Hepatocyte (in vitro differentiated cells): Measurements from ENCODE around the gene MEGF11. TPM values are rescaled to one million over a fixed set of nuclear protein-coding genes. Genes with fewer than 3 reads are reported as not detected.
A peak's percentile ranks its signal among the peaks of the same experiment; 100 is the strongest.

ENCODE experiments used
- DNase-seq: peaks from one replicate; pipeline ENCODE4 v3.0.0-alpha.2; 2016; ENCODE audit warnings: low spot score
- H2AFZ ChIP-seq: fragments of 200-600 bp; sonication (generic); 2 replicates; pipeline ENCODE4 v1.6.0; 2016; ENCODE audit warnings: antibody characterized with exemption, mild to moderate bottlenecking
- H3K27ac ChIP-seq: fragments of 200-600 bp; sonication (generic); 2 replicates; pipeline ENCODE4 v1.5.1; 2016; ENCODE audit warnings: mild to moderate bottlenecking
- H3K27me3 ChIP-seq: fragments of 200-600 bp; sonication (generic); 2 replicates; pipeline ENCODE4 v1.6.1; 2016
- H3K36me3 ChIP-seq: fragments of 200-600 bp; sonication (generic); replicated peaks from 2 replicates; pipeline ENCODE4 v1.5.1; 2016; ENCODE audit warnings: low read depth; ENCODE audit not compliant: insufficient read depth
- H3K4me1 ChIP-seq: fragments of 200-600 bp; sonication (generic); 2 replicates; pipeline ENCODE4 v1.5.1; 2016; ENCODE audit warnings: mild to moderate bottlenecking, moderate library complexity; ENCODE audit not compliant: insufficient read depth
- H3K4me2 ChIP-seq: fragments of 200-600 bp; sonication (generic); 2 replicates; pipeline ENCODE4 v1.6.0; 2016
- H3K4me3 ChIP-seq: fragments of 200-600 bp; sonication (generic); 2 replicates; pipeline ENCODE4 v1.5.1; 2016; ENCODE audit warnings: mild to moderate bottlenecking
- H3K79me2 ChIP-seq: fragments of 200-600 bp; sonication (generic); 2 replicates; pipeline ENCODE4 v1.6.0; 2017; ENCODE audit warnings: mild to moderate bottlenecking
- H3K9me2 ChIP-seq: fragments of 200-600 bp; sonication (generic); replicated peaks from 2 replicates; pipeline ENCODE4 v1.6.0; 2017; ENCODE audit warnings: mild to moderate bottlenecking; ENCODE audit not compliant: insufficient read depth
- H3K9me3 ChIP-seq: fragments of 200-600 bp; sonication (generic); 2 replicates; pipeline ENCODE4 v1.5.1; 2016; ENCODE audit warnings: low read depth, mild to moderate bottlenecking
- H4K20me1 ChIP-seq: fragments of 200-600 bp; sonication (generic); 2 replicates; pipeline ENCODE4 v1.6.0; 2016; ENCODE audit warnings: mild to moderate bottlenecking; ENCODE audit not compliant: insufficient read depth, poor library complexity, severe bottlenecking
- EZH2 ChIP-seq: fragments of 200-600 bp; sonication (generic); IDR thresholded peaks from 2 replicates; pipeline ENCODE4 v1.6.1; 2016; ENCODE audit warnings: antibody characterized with exemption, mild to moderate bottlenecking, borderline replicate concordance
- EZH2phosphoT487 ChIP-seq: fragments of 200-600 bp; sonication (generic); IDR thresholded peaks from one replicate; pipeline ENCODE4 v1.6.1; 2018; ENCODE audit warnings: antibody characterized with exemption, mild to moderate bottlenecking, low read depth, moderate library complexity; ENCODE audit not compliant: unreplicated experiment, severe bottlenecking
- WGBS: methylation state at CpG from one replicate; pipeline ENCODE4 v1.1.6; 2016; ENCODE audit warnings: low lambda C conversion rate; ENCODE audit errors: missing lambda C conversion rate; 5-methylcytosine and 5-hydroxymethylcytosine counted together
- polyA plus RNA-seq: library from polyadenylated mRNA; unstranded; fragments of >200 nt; fragmentation: Nextera tagmentation; extraction: Ambion mirVana; gene quantifications from 2 replicates; pipeline ENCODE4 v1.2.1, GENCODE V29; 2016
- total RNA-seq: library from RNA; depleted of rRNA; stranded (reverse); fragments of >200 nt; gene quantifications from 2 replicates; pipeline ENCODE4 v1.2.3, GENCODE V29; 2014
- TF ChIP-seq, protein P1 (sequence below): fragments of 200-600 bp; sonication (generic); IDR thresholded peaks from 2 replicates; pipeline ENCODE4 v1.5.1; 2016; ENCODE audit warnings: antibody characterized with exemption, mild to moderate bottlenecking; ENCODE audit not compliant: poor library complexity

MEGF11 gene
- total and polyA plus RNA-seq, 2 experiments from 2014 or later, result 0.07 to 0.25 TPM

DNA sequence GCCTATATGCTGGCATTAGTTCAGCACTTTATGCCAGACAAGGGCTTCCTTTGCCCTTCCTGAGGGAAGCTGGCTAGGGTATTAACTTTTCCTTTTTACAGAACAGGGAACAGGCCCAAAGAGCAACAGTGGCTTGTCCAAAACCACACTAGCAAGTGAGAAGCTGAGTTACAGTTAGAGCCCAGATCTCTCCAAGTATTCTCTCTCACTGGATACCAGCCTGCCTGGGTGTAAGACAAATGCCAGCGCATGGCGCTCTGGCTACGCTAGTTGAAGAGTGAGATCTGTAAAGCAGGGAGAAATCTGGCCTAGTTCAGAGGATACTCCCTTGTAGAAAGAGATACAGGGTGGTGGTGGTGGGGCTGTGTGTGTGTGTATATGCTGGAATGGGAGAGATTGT lies 345.9 kb downstream of the MEGF11 start:
- peaks cover 7% of the 10 kb centered on the region for H3K4me1 ChIP-seq
- no peaks in the 10 kb centered on the region for H3K9me2 ChIP-seq
- no peak overlapping the region for H2AFZ ChIP-seq
- H3K27me3 ChIP-seq, result no peaks in the 10 kb centered on the region
- no peak overlapping the region for H3K4me3 ChIP-seq
- no peaks in the 10 kb centered on the region for H3K36me3 ChIP-seq
- DNase-seq, result no peak
- TF ChIP-seq, protein P1, sequence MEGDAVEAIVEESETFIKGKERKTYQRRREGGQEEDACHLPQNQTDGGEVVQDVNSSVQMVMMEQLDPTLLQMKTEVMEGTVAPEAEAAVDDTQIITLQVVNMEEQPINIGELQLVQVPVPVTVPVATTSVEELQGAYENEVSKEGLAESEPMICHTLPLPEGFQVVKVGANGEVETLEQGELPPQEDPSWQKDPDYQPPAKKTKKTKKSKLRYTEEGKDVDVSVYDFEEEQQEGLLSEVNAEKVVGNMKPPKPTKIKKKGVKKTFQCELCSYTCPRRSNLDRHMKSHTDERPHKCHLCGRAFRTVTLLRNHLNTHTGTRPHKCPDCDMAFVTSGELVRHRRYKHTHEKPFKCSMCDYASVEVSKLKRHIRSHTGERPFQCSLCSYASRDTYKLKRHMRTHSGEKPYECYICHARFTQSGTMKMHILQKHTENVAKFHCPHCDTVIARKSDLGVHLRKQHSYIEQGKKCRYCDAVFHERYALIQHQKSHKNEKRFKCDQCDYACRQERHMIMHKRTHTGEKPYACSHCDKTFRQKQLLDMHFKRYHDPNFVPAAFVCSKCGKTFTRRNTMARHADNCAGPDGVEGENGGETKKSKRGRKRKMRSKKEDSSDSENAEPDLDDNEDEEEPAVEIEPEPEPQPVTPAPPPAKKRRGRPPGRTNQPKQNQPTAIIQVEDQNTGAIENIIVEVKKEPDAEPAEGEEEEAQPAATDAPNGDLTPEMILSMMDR, result no peak
- TF ChIP-seq EZH2phosphoT487 (no peak), EZH2 (no peak)
- H4K20me1 ChIP-seq, result no peaks in the 10 kb centered on the region
- H3K4me2 ChIP-seq, result no peak overlapping the region
- WGBS, result 97% methylated on average over 3 of the region's 3 CpGs
- no peak overlapping the region for H3K27ac ChIP-seq
- H3K9me3 ChIP-seq, result no peaks in the 10 kb centered on the region
- H3K79me2 ChIP-seq, result no peaks in the 10 kb centered on the region

DNA sequence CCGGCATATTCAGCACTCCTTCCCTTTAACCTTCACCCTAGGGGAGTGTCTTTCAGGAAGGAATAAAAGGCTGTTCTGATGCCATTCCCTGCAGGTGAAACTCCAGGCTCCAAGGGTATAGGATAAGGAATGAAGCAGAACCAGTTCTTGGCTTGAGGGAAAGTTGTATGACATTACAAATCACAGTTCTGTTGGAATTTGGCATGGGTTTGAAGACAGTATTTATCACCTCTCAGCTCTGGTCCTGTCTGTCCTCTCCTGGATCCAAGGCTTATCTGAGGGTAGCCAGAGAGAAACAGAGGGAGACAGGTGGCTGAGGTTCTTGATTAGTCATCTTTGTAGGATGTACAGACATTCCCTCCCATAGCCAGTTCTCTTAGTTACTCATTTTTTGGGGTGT lies 347.2 kb downstream of the MEGF11 start:
- no peak overlapping the region for H2AFZ ChIP-seq
- 63% methylated on average over 1 of the region's 1 CpG for WGBS
- no peaks in the 10 kb centered on the region for H3K36me3 ChIP-seq
- no peaks in the 10 kb centered on the region for H3K79me2 ChIP-seq
- peaks cover 15% of the 10 kb centered on the region for H3K4me1 ChIP-seq
- no peaks in the 10 kb centered on the region for H3K9me3 ChIP-seq
- H3K9me2 ChIP-seq, result no peaks in the 10 kb centered on the region
- TF ChIP-seq EZH2 (no peak), EZH2phosphoT487 (no peak)
- TF ChIP-seq, protein P1, result no peak
- H4K20me1 ChIP-seq, result no peaks in the 10 kb centered on the region
- no peak overlapping the region for H3K4me3 ChIP-seq
- no peaks in the 10 kb centered on the region for H3K27me3 ChIP-seq
- no peak overlapping the region for H3K4me2 ChIP-seq
- H3K27ac ChIP-seq, result peak overlapping the region; percentile 58
- peak; percentile 30 for DNase-seq

DNA sequence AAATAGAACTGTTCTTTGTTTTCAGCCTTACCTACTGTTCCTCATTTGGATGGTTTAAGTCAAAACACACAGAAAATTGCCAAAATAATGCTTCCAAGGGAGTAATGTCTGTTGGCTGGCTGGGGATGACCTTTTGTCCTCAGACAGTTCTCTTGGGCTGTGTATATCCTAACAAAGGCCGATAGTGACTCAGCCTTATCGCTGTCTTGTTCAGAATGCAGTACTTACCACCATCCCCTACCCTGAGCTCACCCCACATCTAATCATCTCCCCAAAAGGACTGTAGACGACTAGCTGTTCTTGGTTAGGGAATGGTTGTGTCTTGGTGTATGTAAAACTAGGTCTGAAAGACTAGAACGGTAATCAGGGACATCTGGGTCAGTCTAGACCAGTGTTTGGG lies 349.2 kb downstream of the MEGF11 start:
- H4K20me1 ChIP-seq, result no peaks in the 10 kb centered on the region
- H3K9me2 ChIP-seq, result no peaks in the 10 kb centered on the region
- H3K9me3 ChIP-seq, result no peaks in the 10 kb centered on the region
- H3K27ac ChIP-seq, result peak overlapping the region; percentile 12
- H3K27me3 ChIP-seq, result no peaks in the 10 kb centered on the region
- no peaks in the 10 kb centered on the region for H3K79me2 ChIP-seq
- peaks cover 19% of the 10 kb centered on the region for H3K4me1 ChIP-seq
- no peak for TF ChIP-seq EZH2
- TF ChIP-seq EZH2phosphoT487, result no peak
- TF ChIP-seq, protein P1, result no peak
- H2AFZ ChIP-seq, result no peak overlapping the region
- WGBS, result 82% methylated on average over 4 of the region's 4 CpGs
- H3K4me2 ChIP-seq, result no peak overlapping the region
- H3K4me3 ChIP-seq, result no peak overlapping the region
- H3K36me3 ChIP-seq, result no peaks in the 10 kb centered on the region
- DNase-seq, result no peak
